GM21717 (cell line): ENCODE measurements around the gene TIMM9.
"Not testable (repeated sequence)": the region's sequence is repeated elsewhere in the genome, so short reads cannot be mapped to it uniquely, and the experiment has no call there.

Experiments
- ATAC-seq: cut with Tn5 transposase; IDR thresholded peaks from one replicate; pipeline ENCODE4 v1.9.1; 2021; ENCODE audit warnings: mild to moderate bottlenecking, moderate library complexity; ENCODE audit not compliant: unreplicated experiment

Gene TIMM9, protein sequence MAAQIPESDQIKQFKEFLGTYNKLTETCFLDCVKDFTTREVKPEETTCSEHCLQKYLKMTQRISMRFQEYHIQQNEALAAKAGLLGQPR

DNA sequence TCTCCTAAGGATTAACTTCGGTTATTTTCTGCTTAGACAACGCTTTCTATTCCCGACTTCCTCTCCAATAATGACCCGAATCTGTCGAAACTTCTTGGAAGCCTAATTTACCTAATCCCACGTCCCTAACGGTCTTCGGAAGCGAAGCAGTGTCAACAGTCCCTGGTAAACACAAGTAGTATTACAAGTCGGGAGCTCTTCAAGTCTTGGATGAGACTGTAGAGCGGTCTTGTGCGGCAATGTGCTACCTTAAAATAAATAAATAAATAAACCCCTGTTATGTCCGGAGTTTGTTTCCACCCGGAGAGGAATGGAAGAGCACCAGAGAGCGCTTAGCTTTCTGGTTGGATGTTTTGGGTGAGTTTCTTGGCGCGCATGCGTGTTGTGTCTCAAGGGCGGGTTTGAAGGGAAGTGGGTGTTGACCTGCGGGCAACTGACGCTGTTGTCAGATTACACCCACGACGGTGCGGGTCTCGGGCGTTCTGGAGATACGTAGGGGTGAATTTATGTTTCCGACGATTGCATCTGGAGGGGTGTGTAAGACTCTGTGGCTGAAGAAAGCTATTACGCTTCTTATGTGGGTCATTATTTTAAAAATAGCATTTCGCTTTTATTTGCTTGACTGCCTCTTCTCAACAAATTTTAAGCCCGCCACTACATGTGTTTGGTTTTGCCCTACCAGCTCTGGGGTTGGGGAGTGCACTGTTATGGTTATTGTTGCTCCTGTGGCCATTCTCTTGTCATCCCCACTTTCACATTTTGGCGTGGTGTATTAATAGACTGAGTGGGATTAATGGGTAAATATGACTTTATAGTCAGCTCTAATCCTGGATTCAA lies at the start of gene TIMM9, which contains the start of gene KIAA0586:
TSS of gene TIMM9 (minus strand) at position 251 of the 837 bp plus-strand sequence. CDS start 15,586 bp downstream, outside the sequence.
TSS of gene KIAA0586 (plus strand) at position 439 of the 837 bp plus-strand sequence. CDS start 546 bp downstream, outside the sequence.
- ATAC-seq, result peak; percentile 77

GRCh38 chr14:58476320-58476719 lies 49.0 kb upstream of the TIMM9 start:
- ATAC-seq, result no peak

DNA sequence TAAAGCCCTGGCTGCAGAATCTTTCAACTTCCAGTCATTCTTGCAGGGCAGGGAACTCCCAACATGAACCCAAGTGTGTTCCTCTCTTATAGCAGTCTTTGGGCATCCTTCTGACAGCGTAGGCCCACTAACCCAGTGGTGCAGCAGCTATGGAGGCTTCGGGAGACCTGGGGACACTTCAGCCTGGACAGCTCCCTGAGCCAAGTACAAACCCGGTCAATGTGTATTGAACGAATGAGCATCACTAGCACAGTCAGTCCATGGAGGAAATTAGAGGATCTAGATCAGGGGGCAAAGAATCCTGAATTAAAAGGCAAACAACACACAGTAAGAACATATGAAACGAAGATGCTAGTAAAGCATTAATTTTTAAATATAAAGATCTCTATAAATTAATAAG lies 42.0 kb upstream of the TIMM9 start:
- ATAC-seq, result no peak

DNA sequence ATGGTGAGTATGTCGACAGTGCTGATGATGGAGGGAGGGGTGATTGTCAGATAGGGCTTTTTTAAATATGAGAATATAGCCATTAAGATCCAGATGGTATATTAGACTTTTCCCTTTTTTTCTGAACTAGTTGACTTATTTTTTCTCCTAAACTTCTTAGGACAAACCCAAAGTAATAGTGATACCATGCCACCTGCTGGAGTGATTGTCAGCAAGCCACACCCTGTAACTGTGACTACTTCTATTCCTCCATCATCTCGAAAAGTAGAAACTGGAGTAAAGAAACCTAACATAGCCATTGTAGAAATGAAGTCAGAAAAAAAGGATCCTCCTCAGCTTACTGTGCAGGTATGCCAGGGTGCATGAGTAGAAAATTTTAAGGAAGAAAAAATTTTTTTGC lies 40.2 kb upstream of the TIMM9 start:
- no peak for ATAC-seq

- no peak for ATAC-seq
Measured at GRCh38 chr14:58466459-58466858, 39.1 kb upstream of the TIMM9 start.

DNA sequence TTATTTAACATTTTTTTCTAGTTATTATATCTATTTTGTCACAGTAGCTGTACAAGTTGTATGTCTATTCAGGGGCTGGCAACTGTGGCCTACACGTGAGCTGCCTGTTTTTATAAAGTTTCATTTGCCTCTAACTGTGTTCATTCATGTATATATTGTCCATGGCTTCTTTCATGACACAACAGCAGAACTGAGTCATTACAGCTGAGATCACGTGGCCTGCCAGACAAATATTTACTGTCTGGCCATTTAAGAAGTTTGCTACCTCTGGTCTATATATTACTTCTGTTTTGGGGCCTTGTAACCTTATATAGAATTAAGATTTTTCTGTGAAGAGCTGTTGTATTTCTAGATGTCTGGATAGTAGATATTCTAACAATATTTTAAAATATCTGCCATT lies 38.1 kb upstream of the TIMM9 start:
- no peak for ATAC-seq

GRCh38 chr14:58464652-58465051 lies 37.3 kb upstream of the TIMM9 start:
- no peak for ATAC-seq

DNA sequence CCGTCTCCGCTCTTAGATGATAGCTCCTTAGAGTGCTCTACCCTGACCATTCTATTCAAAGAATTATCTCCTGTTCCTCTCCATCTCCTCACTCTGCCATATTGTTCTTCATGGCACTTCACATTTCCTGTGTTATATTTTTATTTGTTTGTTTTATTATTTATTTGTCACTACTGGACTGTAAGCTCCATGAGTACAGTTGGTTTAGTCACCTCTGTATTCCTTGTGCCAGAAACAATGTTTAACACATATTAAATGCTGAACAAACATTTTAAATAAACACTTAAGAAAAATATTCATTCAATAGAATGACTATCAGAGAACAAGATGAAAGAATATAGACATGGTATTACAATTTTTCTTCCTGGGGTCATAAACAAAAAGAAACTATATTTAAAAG lies 35.8 kb upstream of the TIMM9 start:
- ATAC-seq, result no peak

GRCh38 chr14:58460772-58461171 lies 33.4 kb upstream of the TIMM9 start:
- ATAC-seq, result no peak

DNA sequence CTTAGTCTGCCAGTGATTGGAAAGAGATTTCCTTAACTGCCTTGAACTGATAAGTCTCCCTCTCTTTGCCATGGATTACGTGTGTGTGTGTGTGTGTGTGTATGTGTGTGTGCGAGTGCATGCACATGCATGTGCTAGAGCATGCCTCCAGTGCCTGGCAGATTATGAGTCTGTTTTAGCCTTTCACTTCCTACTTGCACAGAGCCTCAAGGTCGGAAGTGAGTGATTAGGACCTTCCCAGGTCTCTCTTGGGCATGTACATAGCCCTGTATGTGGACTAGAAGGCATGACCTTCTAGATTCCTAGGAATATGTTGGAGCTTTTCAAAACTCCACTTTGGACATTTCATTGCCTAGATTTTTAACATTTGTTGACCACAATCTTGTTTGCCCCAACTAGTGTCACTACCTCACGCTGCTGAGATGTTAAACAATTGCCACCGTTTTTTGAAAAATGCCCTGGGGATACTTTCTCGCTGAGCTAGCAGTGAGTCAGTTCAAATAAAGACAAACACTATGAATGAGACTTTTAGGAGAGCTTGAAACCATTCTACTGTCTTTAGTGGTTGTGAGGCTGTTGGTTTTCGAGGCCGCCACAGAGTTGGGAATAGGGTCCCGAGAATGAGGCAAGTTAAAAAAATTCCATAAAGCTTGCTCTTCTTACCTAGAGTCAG lies 28.4 kb upstream of the TIMM9 start:
- ATAC-seq, result no peak

DNA sequence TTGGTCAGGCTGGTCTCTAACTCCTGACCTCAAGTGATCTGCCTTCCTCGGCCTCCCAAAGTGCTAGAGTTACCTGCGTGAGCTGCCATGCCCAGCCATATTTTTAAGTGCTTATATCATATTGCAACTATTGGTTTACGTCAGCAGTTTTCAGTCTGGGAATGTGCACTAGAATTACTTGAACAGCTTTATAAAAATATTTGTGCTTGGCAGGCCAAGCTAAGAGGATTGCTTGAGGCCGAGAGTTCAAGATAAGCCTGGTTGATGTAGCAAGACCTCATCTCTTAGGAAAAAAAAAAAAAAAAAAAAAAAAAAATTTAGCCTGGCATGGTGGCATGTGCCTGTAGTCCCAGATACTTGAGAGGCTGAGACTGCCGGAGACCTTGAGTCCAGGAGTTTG lies 17.3 kb upstream of the TIMM9 start:
- ATAC-seq, result no peak

- ATAC-seq, result no peak
Measured at GRCh38 chr14:58439476-58439875, 12.1 kb upstream of the TIMM9 start.

DNA sequence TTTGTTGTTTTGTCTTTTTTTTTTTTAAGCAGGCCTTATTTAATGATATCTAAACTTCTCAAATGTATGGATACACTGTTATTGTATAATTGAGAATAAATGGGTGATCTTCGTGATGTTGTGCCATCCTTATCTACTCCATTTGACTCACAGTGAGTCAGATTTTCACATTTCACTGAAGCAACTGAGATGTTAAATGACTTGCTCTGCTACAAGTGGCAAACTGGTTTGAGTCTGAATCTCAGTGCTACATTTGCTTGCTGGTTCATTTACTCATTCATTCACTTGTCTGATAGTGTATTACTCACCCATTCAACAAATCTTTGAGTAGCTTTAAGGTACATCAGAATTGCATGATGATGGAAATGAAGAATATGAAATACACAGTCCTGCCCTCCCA lies 2.8 kb upstream of the TIMM9 start:
- ATAC-seq, result no peak

DNA sequence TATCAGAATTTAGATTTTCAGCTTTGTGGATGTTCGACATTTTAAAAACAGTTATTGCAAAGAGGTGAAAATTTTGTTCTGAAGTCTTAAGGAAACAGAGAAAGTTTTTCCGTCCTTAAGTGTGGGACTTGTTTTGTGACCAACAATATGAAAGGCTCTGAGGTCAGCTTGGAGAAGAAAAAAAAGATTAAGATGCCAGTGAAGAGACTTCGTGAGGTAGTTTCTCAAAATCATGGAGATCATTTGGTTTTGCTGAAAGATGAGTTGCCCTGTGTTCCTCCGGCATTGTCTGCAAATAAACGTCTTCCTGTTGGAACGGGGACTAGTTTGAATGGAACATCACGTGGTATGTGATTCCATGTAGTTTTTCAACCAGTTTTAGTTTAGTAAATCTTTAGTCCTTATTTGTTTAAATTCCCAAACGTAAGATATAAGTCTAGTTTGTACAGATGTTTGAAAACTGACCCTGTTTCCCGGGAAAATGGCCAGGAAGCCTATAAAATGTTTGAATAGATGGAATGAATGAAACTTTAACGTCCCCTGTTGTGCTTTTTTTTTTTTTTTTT lies 870 bp upstream of the TIMM9 start:
- ATAC-seq, result peak; percentile 10

DNA sequence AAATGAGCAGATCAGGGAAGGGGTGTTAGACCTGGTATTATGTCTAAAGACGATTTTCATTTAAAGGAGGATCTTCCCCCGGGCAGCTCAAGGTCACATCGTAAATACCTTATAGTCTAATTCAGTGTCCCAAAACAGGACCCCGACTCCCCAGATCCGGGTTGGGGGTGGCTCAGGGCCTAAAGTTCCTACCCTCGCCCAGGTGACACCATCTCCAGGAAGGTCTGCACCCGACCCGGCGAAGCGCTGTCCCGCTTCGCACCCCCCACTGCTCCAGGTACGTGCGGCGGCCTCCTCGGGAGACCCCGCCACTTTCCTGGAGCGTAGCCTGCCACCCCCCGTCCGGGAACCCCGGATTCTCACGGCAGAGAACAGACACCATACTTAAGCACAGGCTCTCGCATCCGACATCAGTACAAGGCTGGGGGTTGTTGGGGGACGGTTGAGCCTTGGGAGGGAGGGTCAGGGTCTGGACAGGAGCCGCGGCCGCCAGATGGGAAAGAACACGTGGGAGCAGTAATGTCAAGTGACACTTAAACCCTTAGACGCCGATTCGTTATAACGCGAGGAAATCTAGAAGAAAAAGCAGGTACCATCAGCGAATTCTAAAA lies 556 bp downstream of the TIMM9 start:
- ATAC-seq, result peak; percentile 49

GRCh38 chr14:58416934-58417333 lies 10.4 kb downstream of the TIMM9 start:
- not testable (repeated sequence) for ATAC-seq

DNA sequence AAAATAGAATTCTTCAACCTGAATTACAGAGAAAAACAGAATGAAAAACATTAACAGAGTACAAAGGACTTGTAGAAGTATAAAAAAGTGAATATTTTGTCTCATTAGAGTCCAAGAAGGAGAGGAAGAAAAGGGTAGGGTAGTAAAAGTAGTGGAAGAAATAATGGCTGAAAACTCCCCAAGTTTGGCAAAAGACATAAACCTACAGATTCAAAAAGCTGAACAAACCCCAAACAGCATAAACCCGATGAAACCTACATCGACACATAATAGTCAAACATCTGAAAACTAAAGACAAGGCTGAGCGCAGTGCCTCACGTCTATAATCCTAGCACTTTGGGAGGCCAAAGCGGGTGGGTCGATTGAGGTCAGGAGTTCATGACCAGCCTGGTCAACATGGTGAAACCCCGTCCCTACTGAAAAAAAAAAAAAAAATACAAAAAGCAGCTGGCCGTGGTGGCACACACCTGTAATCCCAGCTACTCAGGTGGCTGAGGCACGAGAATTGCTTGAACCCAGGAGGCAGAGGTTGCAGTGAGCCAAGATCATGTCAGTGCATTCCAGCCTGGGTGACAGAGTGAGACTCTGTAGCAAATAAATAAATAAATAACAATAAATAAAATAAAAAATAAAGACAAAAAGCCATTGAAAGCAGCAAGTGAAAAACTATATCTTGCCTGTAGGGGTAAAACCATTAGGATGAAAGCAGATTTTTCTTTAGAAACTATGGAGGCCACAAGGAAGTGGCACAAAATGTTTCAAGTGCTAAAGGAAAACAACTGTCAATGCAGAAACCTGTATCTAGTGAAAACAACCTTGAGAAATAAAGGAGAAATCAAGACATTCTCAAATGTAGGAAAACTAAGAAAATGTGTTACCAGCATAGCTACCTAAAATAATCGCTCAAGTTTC lies 11.4 kb downstream of the TIMM9 start:
- no peak for ATAC-seq

- no peak for ATAC-seq
Measured at GRCh38 chr14:58414845-58415244, 12.5 kb downstream of the TIMM9 start.

DNA sequence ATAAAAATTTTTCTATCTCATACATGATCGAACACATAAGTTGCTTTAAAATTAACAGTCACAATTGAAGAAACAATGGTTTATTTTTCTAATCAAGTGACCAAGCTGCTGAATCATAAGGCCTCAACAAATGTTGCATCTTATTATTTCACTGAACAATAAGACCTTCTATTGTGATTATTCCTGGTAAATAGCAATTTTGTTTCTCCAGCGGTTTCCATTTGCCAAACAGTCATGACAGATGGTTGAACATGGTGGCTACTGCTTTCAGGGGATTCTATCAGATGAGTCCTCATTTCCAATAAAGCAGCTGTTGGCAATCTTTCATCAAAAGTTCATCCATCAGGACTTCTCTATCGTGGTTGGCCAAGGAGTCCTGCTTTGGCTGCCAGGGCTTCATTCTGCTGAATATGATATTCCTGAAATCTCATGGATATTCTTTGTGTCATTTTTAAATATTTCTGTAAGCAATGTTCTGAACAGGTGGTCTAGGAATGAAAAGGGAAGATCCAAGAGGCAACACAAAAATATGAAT lies 18.6 kb downstream of the TIMM9 start:
- ATAC-seq, result no peak

DNA sequence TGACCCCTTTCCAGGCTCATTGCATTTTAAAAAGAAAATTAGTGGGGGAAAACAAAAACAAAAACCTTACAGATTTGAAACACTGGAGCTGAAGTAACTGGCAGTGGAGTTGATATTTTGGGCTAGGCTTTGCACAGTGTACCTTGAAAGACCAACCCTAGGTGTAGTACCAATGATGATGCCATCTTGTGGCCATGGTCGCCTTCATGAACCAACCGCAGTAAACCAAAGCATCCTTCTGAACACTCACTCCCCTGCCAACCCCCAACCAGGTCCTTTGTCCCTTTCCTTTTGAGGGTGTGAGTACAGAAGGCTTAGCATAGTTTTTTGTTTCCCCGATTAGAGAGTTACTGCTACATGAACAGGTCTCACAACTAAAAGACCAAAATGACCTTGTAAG lies 25.7 kb downstream of the TIMM9 start:
- ATAC-seq, result no peak
